HepG2 (cell line): ENCODE results near the gene UBASH3A. TPM values are rescaled to one million over a fixed set of nuclear protein-coding genes. Genes with fewer than 3 reads are reported as not detected.

ENCODE experiments used
- ATAC-seq: fragments of 200-7000 bp; cut with Tn5 transposase; 3 replicates; pipeline ENCODE4 v1.9.1; 2020; ENCODE audit warnings: mild to moderate bottlenecking, moderate library complexity
- BruUV-seq: library from RNA; stranded (reverse); fragments of 400-500 nt; replicated peaks from 2 replicates; lab custom pipeline; 2021; lab: Mats Ljungman, UMichigan
- CTCF ChIA-PET: fragments of 300-600 bp; formaldehyde crosslinking; extraction: SDS; loops from one replicate; lab custom pipeline; 2021; ENCODE audit warnings: low total read pairs, inconsistent platforms, low intra/inter-chr PET ratio; lab: Yijun Ruan, JAX
- POLR2A ChIA-PET: fragments of 350-600 bp; sonication (Branson Sonifier 250); formaldehyde crosslinking; loops from one replicate; lab custom pipeline; 2020; ENCODE audit warnings: antibody characterized with exemption, inconsistent platforms; lab: Yijun Ruan, JAX
- DNase-seq: peaks from one replicate; pipeline ENCODE4 v3.0.0-alpha.2; 2015; ENCODE audit warnings: low spot score
- FAIRE-seq: peaks from 3 replicates; lab custom pipeline; 2011; peaks lifted over from hg19 to GRCh38; lab: Jason Lieb, UNC
- H2AFZ ChIP-seq: one replicate; pipeline ENCODE4 v1.6.1; 2011; ENCODE audit warnings: low read length, inconsistent platforms
- H3K27ac ChIP-seq: fragments of 300-600 bp; 3 replicates; pipeline ENCODE4 v1.8.0; 2011; ENCODE audit warnings: mixed run types, mild to moderate bottlenecking, mixed read lengths, low read length, inconsistent platforms; ENCODE audit not compliant: insufficient read depth; ENCODE audit errors: extremely low read length
- H3K27me3 ChIP-seq, 2 experiments: fragments of 200-600 bp in 1 of 2; 2 replicates in 1 of 2; 3 replicates in 1 of 2; pipeline versions ENCODE4 v1.6.0 to v1.8.0; 2011; ENCODE audit warnings: low read length in 2 of 2, mild to moderate bottlenecking in 2 of 2, moderate library complexity in 2 of 2, inconsistent platforms in 1 of 2; ENCODE audit not compliant: insufficient read depth in 2 of 2, control insufficient read depth in 1 of 2
- H3K36me3 ChIP-seq, 2 experiments: fragments of 200-600 bp in 1 of 2; replicated peaks in 1 of 2; 2 replicates in 1 of 2; 3 replicates in 1 of 2; pipeline versions ENCODE4 v1.5.1 to v1.8.0; 2011; ENCODE audit warnings: low read length in 2 of 2, inconsistent platforms in 1 of 2; ENCODE audit not compliant: insufficient read depth in 2 of 2, control insufficient read depth in 1 of 2
- H3K4me1 ChIP-seq: 2 replicates; pipeline ENCODE4 v1.5.1; 2012; ENCODE audit warnings: low read length, inconsistent platforms; ENCODE audit not compliant: insufficient read depth
- H3K4me2 ChIP-seq: 2 replicates; pipeline ENCODE4 v1.6.0; 2011; ENCODE audit warnings: low read depth, low read length, inconsistent platforms
- H3K4me3 ChIP-seq, 3 experiments: fragments of 200-600 bp in 1 of 3; sonication (generic), shearing (Covaris generic) in 1 of 3; replicated peaks in 1 of 3; 2 replicates each; pipeline ENCODE4 v1.5.1; 2011 to 2016; ENCODE audit warnings: low read length in 3 of 3, inconsistent platforms in 2 of 3, low read depth in 2 of 3, mild to moderate bottlenecking in 2 of 3, control low read depth in 1 of 3, mixed read lengths in 1 of 3; ENCODE audit not compliant: insufficient read depth in 1 of 3
- H3K79me2 ChIP-seq: one replicate; pipeline ENCODE4 v1.6.1; 2011; ENCODE audit warnings: low read length, inconsistent platforms; ENCODE audit not compliant: insufficient read depth
- H3K9ac ChIP-seq: 2 replicates; pipeline ENCODE4 v1.6.0; 2011; ENCODE audit warnings: mild to moderate bottlenecking, low read depth, low read length, inconsistent platforms; ENCODE audit not compliant: insufficient read depth
- H3K9me3 ChIP-seq: 2 replicates; pipeline ENCODE4 v1.5.1; 2012; ENCODE audit warnings: mild to moderate bottlenecking, low read length
- H4K20me1 ChIP-seq: 2 replicates; pipeline ENCODE4 v1.6.0; 2011; ENCODE audit warnings: inconsistent platforms, mild to moderate bottlenecking, low read length, moderate library complexity; ENCODE audit not compliant: insufficient read depth
- HCFC1 ChIP-seq: fragments of 150-350 bp; IDR thresholded peaks from 2 replicates; pipeline ENCODE4 v1.6.1; 2014; ENCODE audit warnings: low read depth, low read length
- SIX1 ChIP-seq: sonication (generic); formaldehyde crosslinking; IDR thresholded peaks from 2 replicates; pipeline ENCODE4 v1.4.0; 2020; ENCODE audit warnings: missing genetic modification reagents, borderline replicate concordance
- SMAD3 ChIP-seq: sonication (generic); formaldehyde crosslinking; IDR thresholded peaks from 2 replicates; pipeline ENCODE4 v1.4.0; 2020; ENCODE audit warnings: missing genetic modification reagents
- THAP8 ChIP-seq: sonication (generic); formaldehyde crosslinking; IDR thresholded peaks from 2 replicates; pipeline ENCODE4 v1.5.1; 2020; ENCODE audit warnings: missing genetic modification reagents, mild to moderate bottlenecking, borderline replicate concordance
- WGBS: methylation state at CpG from one replicate; pipeline ENCODE4 v1.1.6; 2017; ENCODE audit warnings: low lambda C conversion rate; 5-methylcytosine and 5-hydroxymethylcytosine counted together
- in situ Hi-C: cut with HindIII; loops from 2 replicates; pipeline ENCODE4 v1.10.0; 2017; ENCODE audit warnings: low pct_unique_long_range_greater_than_20kb; ENCODE audit not compliant: extremely low pct_ligation_motif_present
- intact Hi-C: fragments of 100-400 bp; cut with micrococcal nuclease; formaldehyde crosslinking; loops from one replicate; pipeline ENCODE4 v1.10.0; 2022; ENCODE audit not compliant: unreplicated experiment
- polyA plus RNA-seq, 8 experiments: library from polyadenylated mRNA; depleted of rRNA in 3 of 8; stranded (reverse) in 7 of 8; unstranded in 1 of 8; fragments of >200 nt; fragmentation: Illumina TruSeq in 4 of 8; extraction: Trizol in 4 of 8; gene quantifications; 2 replicates each; pipeline versions ENCODE4 v1.2.1 to v1.2.3, GENCODE V29; 2011 to 2016; ENCODE audit warnings: low read depth in 4 of 8, missing spikeins in 1 of 8, mixed read lengths in 1 of 8; ENCODE audit not compliant: insufficient read depth in 1 of 8
- total RNA-seq, 5 experiments: library from RNA; depleted of rRNA; stranded (reverse); fragments of >200 nt; fragmentation: Illumina TruSeq; extraction: Trizol; gene quantifications; 2 replicates each; pipeline ENCODE4 v1.2.3, GENCODE V29; 2016; ENCODE audit warnings: low read depth in 1 of 5

UBASH3A gene
- total and polyA plus RNA-seq, 2 of the 13 experiments (the other 11 are each of a cell fraction or from before 2014, with no cell fraction given): not detected

DNA sequence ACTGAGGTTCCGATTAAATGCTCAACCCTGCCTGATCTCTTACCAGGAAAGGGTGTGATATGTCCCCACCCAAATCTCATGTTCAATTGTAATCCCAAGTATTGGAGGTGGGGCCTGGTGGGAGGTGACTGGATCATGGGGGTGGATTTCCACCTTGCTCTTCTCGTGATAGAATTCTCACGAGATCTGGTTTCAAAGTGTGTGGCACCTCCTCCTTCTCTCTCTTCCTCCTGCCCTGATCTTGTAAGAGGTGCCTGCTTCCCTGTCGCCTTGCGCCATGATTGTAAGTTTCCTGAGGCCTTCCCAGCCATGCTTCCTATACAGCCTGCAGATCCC is 57.5 kb downstream of the UBASH3A start:
- TF ChIP-seq SIX1 (CRISPR knock-in tag): no peak
- Histone ChIP-seq H3K4me1 (peaks cover 7% of the 10 kb centered on the region), H3K27ac (no peak overlapping the region), H3K4me2 (no peak overlapping the region), H2AFZ (no peak overlapping the region), H4K20me1 (no peaks in the 10 kb centered on the region), H3K27me3 (peaks cover 0 to 1% of the 10 kb centered on the region in 2 experiments; a peak in 1 of 5 replicates), H3K4me3 (no peak overlapping the region), H3K36me3 (no peaks in the 10 kb centered on the region), H3K79me2 (no peaks in the 10 kb centered on the region), H3K9me3 (no peaks in the 10 kb centered on the region), H3K9ac (no peak overlapping the region)
- CTCF ChIA-PET: no interaction called here
- POLR2A ChIA-PET: no interaction called here
- DNase-seq (no peak), ATAC-seq (no peak), FAIRE-seq (no peak)
- BruUV-seq: no TSS peak
- WGBS: 30% methylated on average over 5 of the region's 5 CpGs
- intact Hi-C loops: no loop called here
- in situ Hi-C loops: no loop called here

GRCh38 chr21:42461881-42462877 is 58.5 kb downstream of the UBASH3A start:
- TF ChIP-seq SMAD3 (CRISPR knock-in tag) (no peak), THAP8 (no peak), HCFC1 (no peak)
- intact Hi-C loops (no loop called here), in situ Hi-C loops (no loop called here)
- ChIA-PET CTCF (no interaction called here), POLR2A (no interaction called here)
- 57% methylated on average over 10 of the region's 10 CpGs for WGBS
- H3K27me3 ChIP-seq: peaks cover 0 to 1% of the 10 kb centered on the region in 2 experiments; a peak in 1 of 5 replicates
- BruUV-seq: no TSS peak
- DNase-seq (no peak), ATAC-seq (no peak), FAIRE-seq (no peak)
- H3K4me2 ChIP-seq: no peak overlapping the region
- H3K27ac ChIP-seq: no peak overlapping the region
- H3K4me3 ChIP-seq: no peak overlapping the region
- H3K9me3 ChIP-seq: no peaks in the 10 kb centered on the region
- no peak overlapping the region for H2AFZ ChIP-seq
- H3K79me2 ChIP-seq: no peaks in the 10 kb centered on the region
- H4K20me1 ChIP-seq: no peaks in the 10 kb centered on the region
- peaks cover 7% of the 10 kb centered on the region for H3K4me1 ChIP-seq
- H3K9ac ChIP-seq: no peak overlapping the region
- H3K36me3 ChIP-seq: no peaks in the 10 kb centered on the region
